Gastroesophageal sphincter (tissue), 3 donors: ENCODE measurements around the gene SULT1A3.
"Not testable (repeated sequence)": the region's sequence is repeated elsewhere in the genome, so short reads cannot be mapped to it uniquely, and the experiment has no call there.

Source experiments
- POLR2A ChIP-seq, 2 donors: fragments of 450-650 bp; IDR thresholded peaks; one replicate each; pipeline ENCODE4 v1.6.1; 2017; ENCODE audit warnings: antibody characterized with exemption in 2 of 2, mild to moderate bottlenecking in 2 of 2, moderate library complexity in 1 of 2
- TF ChIP-seq, protein P1 (sequence below), 4 experiments: fragments of 200-600 bp in 2 of 4; fragments of 450-650 bp in 2 of 4; sonication (generic) in 1 of 4; IDR thresholded peaks; one replicate each; pipeline ENCODE4 v1.5.1; 2017 to 2019; ENCODE audit warnings: antibody characterized with exemption in 4 of 4, mild to moderate bottlenecking in 2 of 4, moderate library complexity in 2 of 4

DNA sequence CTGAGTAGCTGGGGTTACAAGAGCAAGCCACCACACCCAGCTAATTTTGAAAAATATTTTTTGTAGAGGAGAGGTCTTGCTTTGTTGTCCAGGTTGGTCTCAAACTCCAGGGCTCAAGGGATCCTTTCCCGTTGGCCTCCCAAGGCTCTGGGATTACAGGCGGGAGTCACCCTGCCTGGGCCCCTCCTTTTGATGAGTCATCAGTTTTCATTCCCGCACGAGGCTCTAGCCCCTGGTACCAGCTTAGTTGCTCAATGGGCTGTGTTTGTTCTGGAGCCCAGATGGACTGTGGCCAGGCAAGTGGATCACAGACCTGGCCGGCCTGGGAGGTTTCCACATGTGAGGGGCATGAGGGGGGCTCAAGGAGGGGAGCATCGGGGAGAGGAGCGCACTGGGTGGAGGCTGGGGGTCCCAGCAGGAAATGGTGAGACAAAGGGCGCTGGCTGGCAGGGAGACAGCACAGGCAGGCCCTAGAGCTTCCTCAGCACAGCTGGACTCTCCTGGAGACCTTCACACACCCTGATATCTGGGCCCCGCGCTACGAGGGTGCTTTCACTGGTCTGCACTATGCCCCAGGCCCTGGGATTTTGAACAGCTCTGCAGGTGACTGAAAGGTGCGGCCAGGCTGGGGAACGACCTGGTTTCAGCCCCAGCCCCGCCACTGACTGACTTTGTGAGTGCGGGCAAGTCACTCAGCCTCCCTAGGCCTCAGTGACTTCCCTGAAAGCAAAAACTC is 721 bp downstream of the SULT1A3 start:
- TF ChIP-seq, protein P1, sequence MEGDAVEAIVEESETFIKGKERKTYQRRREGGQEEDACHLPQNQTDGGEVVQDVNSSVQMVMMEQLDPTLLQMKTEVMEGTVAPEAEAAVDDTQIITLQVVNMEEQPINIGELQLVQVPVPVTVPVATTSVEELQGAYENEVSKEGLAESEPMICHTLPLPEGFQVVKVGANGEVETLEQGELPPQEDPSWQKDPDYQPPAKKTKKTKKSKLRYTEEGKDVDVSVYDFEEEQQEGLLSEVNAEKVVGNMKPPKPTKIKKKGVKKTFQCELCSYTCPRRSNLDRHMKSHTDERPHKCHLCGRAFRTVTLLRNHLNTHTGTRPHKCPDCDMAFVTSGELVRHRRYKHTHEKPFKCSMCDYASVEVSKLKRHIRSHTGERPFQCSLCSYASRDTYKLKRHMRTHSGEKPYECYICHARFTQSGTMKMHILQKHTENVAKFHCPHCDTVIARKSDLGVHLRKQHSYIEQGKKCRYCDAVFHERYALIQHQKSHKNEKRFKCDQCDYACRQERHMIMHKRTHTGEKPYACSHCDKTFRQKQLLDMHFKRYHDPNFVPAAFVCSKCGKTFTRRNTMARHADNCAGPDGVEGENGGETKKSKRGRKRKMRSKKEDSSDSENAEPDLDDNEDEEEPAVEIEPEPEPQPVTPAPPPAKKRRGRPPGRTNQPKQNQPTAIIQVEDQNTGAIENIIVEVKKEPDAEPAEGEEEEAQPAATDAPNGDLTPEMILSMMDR (IDR thresholded peaks at IDR 0.05): not testable (repeated sequence)
- TF ChIP-seq POLR2A (IDR thresholded peaks at IDR 0.05): not testable (repeated sequence)
